ENCODE results near the gene PARN.
"Not testable (repeated sequence)": the region's sequence is repeated elsewhere in the genome, so short reads cannot be mapped to it uniquely, and the experiment has no call there.

DNA sequence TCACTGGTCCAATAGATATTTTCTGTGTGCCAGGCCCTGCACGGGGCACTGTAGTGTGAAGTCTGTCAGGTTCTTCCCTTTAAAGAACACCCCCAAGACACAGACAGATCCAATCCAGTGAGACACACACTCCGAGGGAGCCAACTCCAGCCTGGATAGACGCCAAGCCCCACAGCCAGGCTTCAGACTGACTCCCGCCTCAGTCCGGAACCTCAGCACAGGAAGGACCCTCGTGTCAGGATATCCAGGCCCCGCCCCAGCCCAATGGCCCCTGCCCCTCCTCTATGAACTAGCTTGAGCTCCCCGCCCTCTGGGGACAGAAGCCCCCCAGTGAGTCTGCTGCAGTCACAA, 228.4 kb downstream of the PARN start:
- not testable (repeated sequence) for TF ChIP-seq NFE2L2 (IDR thresholded peaks at IDR 0.05; ENCODE audit: low read depth, low read length); CTCF (conservative IDR thresholded peaks at IDR 0.05; ENCODE audit: low read depth, low read length); POLR2A (IDR thresholded peaks at IDR 0.05; ENCODE audit: low read depth, low read length); MAZ (IDR thresholded peaks at IDR 0.05; ENCODE audit: borderline replicate concordance, low read depth, low read length)
